Adipocyte (in vitro differentiated cells): ENCODE data around the gene EML6.

Experiments used
- DNase-seq: peaks from one replicate; pipeline ENCODE4 v3.0.0-alpha.2; 2015; ENCODE audit warnings: low read depth
- H3K27me3 ChIP-seq: replicated peaks from 2 replicates; pipeline ENCODE4 v1.7.0; 2013; ENCODE audit warnings: mild to moderate bottlenecking, low read length, moderate library complexity; ENCODE audit not compliant: control insufficient read depth, insufficient read depth
- H3K36me3 ChIP-seq: 2 replicates; pipeline ENCODE4 v1.7.0; 2013; ENCODE audit warnings: low read length, mild to moderate bottlenecking, moderate library complexity; ENCODE audit not compliant: control insufficient read depth, insufficient read depth, severe bottlenecking
- H3K4me1 ChIP-seq: 2 replicates; pipeline ENCODE4 v1.7.0; 2013; ENCODE audit warnings: mild to moderate bottlenecking, low read length, moderate library complexity; ENCODE audit not compliant: control insufficient read depth, insufficient read depth
- H3K4me3 ChIP-seq: 2 replicates; pipeline ENCODE4 v1.7.0; 2013; ENCODE audit warnings: mild to moderate bottlenecking, low read length, moderate library complexity
- H3K9ac ChIP-seq: 2 replicates; pipeline ENCODE4 v1.7.0; 2013; ENCODE audit warnings: mild to moderate bottlenecking, low read length, moderate library complexity
- H3K9me3 ChIP-seq: 2 replicates; pipeline ENCODE4 v1.7.0; 2013; ENCODE audit warnings: mild to moderate bottlenecking, low read length, moderate library complexity; ENCODE audit not compliant: control insufficient read depth

The EML6 gene

DNA sequence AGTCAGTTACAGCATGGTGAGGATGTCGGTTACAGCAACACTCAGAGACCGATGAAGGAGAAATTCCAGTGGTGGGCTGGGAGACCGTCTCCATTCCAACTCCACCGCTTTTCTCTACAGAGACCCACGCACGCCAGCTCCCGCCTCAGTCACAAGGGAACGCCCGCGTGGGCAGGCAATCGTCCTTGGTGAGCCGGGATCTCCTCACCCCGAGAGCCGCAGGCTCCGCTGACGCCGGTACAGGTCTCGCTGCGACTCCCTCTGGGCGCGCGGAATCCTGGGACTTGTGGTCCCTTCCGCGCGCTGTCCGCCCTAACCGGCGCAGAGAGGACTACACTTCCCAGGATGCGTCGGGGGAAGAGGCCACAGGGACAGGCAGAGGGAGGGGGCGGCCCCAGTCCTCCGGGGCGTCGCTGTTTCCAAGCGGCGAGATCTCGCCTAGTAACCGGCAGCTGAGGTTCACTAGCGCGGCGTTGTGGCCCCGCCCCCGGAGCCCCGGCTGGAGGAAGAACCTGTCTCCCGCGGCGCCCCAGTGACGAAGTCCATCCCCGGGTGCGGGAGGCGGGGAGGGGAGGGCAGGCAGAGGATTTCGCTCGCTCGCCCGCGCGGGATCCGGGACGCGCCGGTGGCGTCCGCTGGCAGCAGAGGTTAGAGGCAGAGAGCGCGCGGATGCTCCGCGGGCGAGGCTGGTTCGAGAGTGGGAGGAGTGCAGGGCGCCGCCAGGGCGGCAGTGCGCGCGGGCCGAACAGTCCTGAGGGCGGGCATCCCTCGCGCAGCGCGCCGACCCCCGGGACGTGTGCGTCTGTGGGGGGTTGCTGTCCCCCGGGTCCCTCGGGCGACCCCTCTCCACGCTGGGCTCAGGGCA, at the start of gene EML6:
Gene EML6, plus strand, starts transcription at position 532 of the 865 bp plus-strand sequence. CDS start 1,400 bp downstream, outside the sequence.
- Histone ChIP-seq H3K36me3 (no peaks in the 10 kb centered on the region), H3K27me3 (no peaks in the 10 kb centered on the region), H3K9ac (peak within 1 kb of the TSS; percentile 90), H3K4me3 (peak within 1 kb of the TSS; percentile 92), H3K4me1 (peaks cover 8% of the 10 kb centered on the region), H3K9me3 (no peaks in the 10 kb centered on the region)
- DNase-seq = peak; percentile 100

DNA sequence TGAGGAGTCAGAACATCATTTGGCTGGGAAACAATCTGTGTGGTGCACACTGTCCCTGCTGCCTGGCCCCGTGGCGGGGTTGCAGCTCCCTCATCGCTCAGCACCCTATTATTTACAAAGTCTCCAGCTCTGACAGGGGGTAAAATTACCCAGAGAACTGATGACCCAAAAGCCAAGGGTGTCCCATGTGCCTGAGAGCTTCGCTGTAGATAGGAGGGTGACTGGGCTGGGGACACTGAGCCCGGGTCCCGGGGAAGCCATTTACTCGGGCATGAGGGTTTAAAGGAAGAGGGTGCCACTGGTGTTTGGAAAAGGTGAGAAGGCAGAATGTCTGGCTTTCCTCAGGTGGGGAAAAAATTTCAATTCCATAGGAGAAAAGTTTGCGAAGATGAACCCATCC, 48.2 kb upstream of the EML6 start:
- Histone ChIP-seq H3K4me3 (no peak overlapping the region), H3K27me3 (no peaks in the 10 kb centered on the region), H3K36me3 (peaks cover 10% of the 10 kb centered on the region), H3K4me1 (peaks cover 48% of the 10 kb centered on the region), H3K9ac (no peak overlapping the region), H3K9me3 (no peaks in the 10 kb centered on the region)
- no peak for DNase-seq

DNA sequence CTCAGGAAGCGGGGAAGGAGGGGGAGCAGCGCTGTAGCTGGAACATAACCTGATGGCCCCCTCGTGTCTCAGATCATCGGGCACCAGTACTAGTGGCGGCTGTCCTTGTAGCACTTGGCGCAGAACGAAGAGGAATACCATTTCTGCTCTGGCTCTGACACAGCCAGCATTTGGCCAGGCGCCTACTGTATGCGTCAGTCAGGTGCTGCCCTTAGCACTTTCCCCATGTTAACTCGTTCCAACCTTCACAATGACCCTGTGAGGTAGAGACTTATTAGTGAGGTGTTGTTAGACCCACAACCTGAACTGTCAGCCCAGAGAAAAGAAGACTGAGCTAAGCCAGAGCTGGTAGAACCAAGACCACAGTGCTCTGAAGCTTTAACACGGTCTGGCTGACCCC, 47.7 kb upstream of the EML6 start:
- no peak overlapping the region for H3K4me3 ChIP-seq
- no peak for DNase-seq

DNA sequence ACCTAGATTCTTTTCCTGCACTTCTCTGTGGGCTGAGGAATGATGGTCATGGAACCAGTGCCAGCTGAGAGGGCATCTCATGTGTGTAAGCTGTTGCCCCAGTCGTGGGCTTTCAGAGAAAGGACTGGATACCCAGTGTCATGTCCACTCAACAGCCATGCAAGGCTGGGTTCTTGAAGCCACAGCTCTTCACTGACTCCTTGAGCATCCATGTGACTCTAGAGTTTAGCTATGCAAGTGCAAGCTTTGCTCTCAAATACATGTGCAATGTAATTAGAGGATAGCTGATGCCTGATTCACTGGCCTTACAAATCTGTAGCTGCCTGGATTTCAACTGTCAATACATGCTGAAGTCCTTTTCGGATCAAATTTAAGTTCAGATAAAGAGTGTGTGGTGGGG, 46.8 kb upstream of the EML6 start:
- DNase-seq = peak; percentile 40
- Histone ChIP-seq H3K27me3 (no peaks in the 10 kb centered on the region), H3K36me3 (no peaks in the 10 kb centered on the region), H3K9ac (no peak overlapping the region), H3K9me3 (no peaks in the 10 kb centered on the region), H3K4me1 (peaks cover 47% of the 10 kb centered on the region), H3K4me3 (no peak overlapping the region)

More for the DNA sequence above, 47.7 kb upstream of the EML6 start:
- Histone ChIP-seq H3K9ac (no peak overlapping the region), H3K4me1 (peaks cover 47% of the 10 kb centered on the region), H3K36me3 (peaks cover 6% of the 10 kb centered on the region), H3K27me3 (no peaks in the 10 kb centered on the region), H3K9me3 (no peaks in the 10 kb centered on the region)

DNA sequence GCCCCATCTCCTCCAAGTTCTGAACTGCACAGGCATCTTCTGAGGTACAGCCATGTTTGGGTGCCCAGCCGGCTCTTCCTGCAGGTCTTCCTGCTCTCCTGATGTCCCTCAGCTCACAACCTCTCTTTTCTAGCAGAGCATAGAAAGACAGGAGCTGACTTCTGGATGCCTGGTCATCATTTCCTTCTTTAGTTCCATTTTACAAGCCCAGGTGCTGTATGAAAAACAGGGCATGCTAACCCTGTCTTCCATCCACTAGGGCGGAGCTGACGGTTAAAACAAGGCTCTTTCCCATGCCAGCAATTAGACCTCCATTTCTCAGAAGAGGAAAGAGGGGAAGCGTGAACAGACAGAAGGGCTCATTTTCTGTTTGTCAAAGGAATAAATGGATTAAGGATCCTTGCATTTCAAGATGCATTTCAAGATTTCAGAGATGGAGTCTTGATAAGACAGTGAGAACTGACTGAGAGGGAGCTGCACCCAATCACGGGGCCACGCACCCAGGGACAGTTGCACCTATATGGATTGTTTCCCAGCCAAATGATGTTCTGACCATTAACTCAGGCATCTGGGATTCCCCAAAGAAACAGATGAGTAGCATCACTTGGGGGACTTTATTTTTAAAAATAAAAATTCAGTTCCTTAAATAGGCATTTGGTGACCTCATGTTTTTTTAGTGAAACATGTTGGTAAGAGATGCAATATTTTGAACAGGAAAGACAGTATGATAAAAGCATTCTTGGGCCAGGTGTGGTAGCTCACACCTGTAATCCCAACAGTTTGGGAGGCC, 45.8 kb upstream of the EML6 start:
- Histone ChIP-seq H3K4me1 (peaks cover 36% of the 10 kb centered on the region), H3K36me3 (no peaks in the 10 kb centered on the region), H3K27me3 (no peaks in the 10 kb centered on the region), H3K4me3 (no peak overlapping the region), H3K9me3 (no peaks in the 10 kb centered on the region), H3K9ac (no peak overlapping the region)
- no peak for DNase-seq

DNA sequence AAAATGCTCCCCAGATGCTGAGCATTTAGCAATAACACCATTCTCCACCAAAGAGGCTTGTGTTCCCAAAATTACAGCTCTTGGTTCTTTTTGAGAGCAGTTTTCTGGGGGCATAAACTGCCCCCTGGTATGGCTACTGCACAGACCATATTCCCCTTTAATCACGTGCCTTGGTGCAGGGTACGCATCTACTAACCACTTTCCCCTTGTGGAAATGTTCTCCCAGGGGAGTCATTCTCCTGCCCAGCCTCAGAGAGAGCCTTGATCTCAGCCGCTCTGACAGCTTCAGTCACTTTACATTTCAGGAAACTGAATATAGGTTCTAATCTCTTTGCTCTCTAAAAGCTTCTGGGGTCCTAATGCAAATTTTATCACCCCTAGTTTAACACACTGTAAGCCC, 44.7 kb upstream of the EML6 start:
- no peaks in the 10 kb centered on the region for H3K27me3 ChIP-seq
- H3K4me3 ChIP-seq = no peak overlapping the region
- H3K4me1 ChIP-seq = peaks cover 26% of the 10 kb centered on the region
- H3K9me3 ChIP-seq = no peaks in the 10 kb centered on the region
- H3K36me3 ChIP-seq = no peaks in the 10 kb centered on the region
- no peak for DNase-seq
- no peak overlapping the region for H3K9ac ChIP-seq

DNA sequence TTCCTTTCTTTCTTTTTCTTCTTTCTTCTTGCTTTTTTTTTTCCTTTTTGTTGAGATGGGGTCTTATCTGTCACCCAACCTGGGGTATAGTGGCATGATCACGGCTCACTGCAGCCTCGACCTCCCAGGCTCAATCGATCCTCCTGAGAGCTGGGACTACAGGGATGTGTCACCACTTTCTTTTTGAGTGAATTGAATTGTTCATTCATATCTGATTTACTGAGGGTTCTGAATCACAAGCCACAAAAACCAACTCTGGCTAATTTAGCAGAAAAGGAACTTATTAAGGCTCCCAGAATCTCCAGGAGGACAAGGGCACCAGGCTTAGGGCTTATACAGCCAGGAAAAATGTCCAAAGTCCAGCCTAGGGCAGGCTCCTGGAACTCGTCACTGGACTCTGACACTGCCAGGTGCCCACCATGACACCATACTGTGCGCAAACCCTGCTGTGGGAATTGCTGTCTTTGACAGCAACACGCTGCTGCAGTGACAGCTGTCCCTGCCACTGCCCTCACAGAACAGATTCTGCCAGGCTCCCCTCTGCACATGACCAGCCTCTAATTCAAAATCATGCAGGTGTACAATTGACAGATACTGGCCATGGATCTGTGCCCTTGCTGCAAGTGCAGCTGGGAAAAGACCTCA, 42.9 kb upstream of the EML6 start:
- no peak overlapping the region for H3K4me3 ChIP-seq
- DNase-seq = no peak
- H3K27me3 ChIP-seq = no peaks in the 10 kb centered on the region
- H3K36me3 ChIP-seq = no peaks in the 10 kb centered on the region
- peaks cover 17% of the 10 kb centered on the region for H3K4me1 ChIP-seq
- H3K9me3 ChIP-seq = no peaks in the 10 kb centered on the region
- no peak overlapping the region for H3K9ac ChIP-seq

DNA sequence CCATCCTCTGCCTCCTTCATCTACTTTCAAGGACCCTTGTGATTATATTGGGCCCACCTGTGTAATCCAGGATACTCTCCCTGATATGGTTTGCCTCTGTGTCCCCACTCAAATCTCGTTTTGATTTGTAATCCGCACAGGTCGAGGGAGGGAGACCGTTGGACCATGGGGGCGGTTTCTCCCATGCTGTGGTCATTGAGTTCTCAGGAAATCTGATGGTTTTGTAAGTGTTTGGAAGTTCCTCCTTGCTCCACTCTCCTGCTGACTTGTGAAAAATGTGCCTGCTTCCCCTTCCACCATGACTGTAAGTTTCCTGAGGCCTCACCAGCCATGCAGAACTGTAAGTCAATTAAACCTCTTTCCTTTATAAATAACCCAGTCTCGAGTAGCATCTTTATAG, 42.0 kb upstream of the EML6 start:
- H3K4me1 ChIP-seq = peaks cover 11% of the 10 kb centered on the region
- H3K27me3 ChIP-seq = no peaks in the 10 kb centered on the region
- no peak overlapping the region for H3K9ac ChIP-seq
- H3K9me3 ChIP-seq = no peaks in the 10 kb centered on the region
- no peak overlapping the region for H3K4me3 ChIP-seq
- H3K36me3 ChIP-seq = no peaks in the 10 kb centered on the region
- no peak for DNase-seq

DNA sequence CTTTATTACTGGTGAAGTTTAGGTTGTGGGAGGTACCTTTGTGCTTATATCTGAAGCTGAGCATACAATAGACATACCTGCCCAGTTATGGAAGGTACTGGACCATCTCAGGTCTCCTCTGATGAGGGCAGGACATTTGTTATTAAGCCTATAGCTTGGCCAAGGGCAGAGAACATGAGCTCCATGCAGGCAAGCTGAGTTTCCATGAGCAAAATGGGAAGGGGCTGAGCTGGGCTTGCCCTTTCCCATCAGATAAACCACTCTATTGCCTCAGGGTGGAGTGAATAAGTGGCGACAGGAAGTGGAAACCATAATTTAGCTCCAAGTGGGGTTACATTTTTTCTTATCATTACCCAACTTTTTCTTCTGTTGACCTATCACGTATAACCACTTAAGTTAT, 39.9 kb upstream of the EML6 start:
- DNase-seq = no peak
- Histone ChIP-seq H3K9me3 (no peaks in the 10 kb centered on the region), H3K4me3 (no peak overlapping the region), H3K36me3 (no peaks in the 10 kb centered on the region), H3K4me1 (peaks cover 4% of the 10 kb centered on the region), H3K27me3 (peaks cover 1% of the 10 kb centered on the region), H3K9ac (no peak overlapping the region)

DNA sequence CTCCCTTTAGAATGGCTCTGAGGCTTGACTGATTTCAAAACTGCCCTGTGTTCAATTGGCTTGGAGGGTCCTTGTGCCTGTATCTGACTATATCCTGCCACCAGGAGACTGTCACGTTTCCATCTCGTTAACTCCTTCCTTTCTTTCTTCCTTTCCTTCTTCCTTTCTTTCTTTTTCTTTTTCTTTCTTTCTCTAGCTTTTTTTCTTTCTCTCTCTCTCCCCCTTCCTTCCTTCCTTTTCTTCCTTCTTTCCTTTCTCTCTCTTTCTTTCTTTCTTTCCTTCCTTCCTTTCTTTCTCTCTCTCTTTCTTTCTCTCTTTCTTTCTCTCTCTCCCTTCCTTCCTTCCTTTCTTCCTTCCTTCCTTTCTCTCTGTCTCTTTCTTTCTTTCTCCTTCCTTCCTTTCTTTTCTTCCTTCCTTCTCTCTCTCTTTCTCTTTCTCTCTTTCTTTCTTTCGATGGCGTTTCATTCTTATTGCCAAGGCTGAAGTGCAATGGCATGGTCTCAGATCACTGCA, 38.1 kb upstream of the EML6 start:
- DNase-seq = no peak
- no peak overlapping the region for H3K4me3 ChIP-seq
- H3K9me3 ChIP-seq = no peaks in the 10 kb centered on the region
- H3K27me3 ChIP-seq = peaks cover 4% of the 10 kb centered on the region
- peaks cover 3% of the 10 kb centered on the region for H3K4me1 ChIP-seq
- no peak overlapping the region for H3K9ac ChIP-seq
- no peaks in the 10 kb centered on the region for H3K36me3 ChIP-seq

DNA sequence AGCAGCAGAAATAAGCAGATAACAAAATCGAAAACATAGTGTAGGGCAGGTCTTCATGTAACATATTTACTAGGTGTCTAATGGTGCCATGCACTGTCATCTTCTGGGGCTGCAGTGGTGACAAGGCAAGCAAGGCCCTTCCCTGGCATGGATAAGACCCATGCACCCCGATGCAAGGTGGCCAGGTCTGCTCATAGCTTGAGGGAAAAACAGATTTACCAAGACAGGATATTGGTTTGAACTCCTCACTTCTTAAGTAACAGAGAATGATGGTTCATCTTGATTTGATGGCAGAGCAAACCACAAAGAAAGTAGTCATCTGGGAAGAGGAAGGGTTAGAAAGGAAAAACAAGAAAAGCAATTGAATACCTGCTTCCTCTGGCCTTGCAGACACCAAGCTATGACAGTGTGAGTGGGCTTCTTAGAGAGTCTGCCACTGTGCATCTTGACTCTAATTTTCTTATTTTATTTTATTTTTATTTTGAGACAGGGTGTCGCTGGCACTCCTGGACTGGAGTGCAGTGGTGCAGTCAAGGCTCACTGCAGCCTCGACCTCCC, 35.8 kb upstream of the EML6 start:
- DNase-seq = no peak
- H3K9me3 ChIP-seq = no peaks in the 10 kb centered on the region

More for the DNA sequence above, 35.8 kb upstream of the EML6 start:
- no peak overlapping the region for H3K9ac ChIP-seq
- peaks cover 4% of the 10 kb centered on the region for H3K27me3 ChIP-seq
- no peaks in the 10 kb centered on the region for H3K4me1 ChIP-seq
- H3K4me3 ChIP-seq = no peak overlapping the region
- H3K36me3 ChIP-seq = no peaks in the 10 kb centered on the region
